K562 (cell line): ENCODE measurements around the gene HSP90AA1. TPM values are rescaled to one million over a fixed set of nuclear protein-coding genes. Genes with fewer than 3 reads are reported as not detected.
A peak's percentile ranks its signal among the peaks of the same experiment; 100 is the strongest.

Source experiments
- ATF3 ChIP-seq, 2 experiments: fragments of 450-650 bp in 1 of 2; sonication (generic) in 1 of 2; formaldehyde crosslinking in 1 of 2; IDR thresholded peaks in 1 of 2; conservative IDR thresholded peaks in 1 of 2; 2 replicates each; pipeline versions ENCODE4 v1.6.1 to v1.8.1; 2016 to 2023; ENCODE audit warnings: mild to moderate bottlenecking in 2 of 2, moderate library complexity in 2 of 2, inconsistent platforms in 1 of 2, missing genetic modification reagents in 1 of 2
- DACH1 ChIP-seq: fragments of 450-650 bp; IDR thresholded peaks from 2 replicates; pipeline ENCODE4 v1.6.1; 2018; ENCODE audit not compliant: partially characterized antibody
- MITF ChIP-seq: IDR thresholded peaks from 2 replicates; pipeline ENCODE4 v1.6.1; 2014; ENCODE audit warnings: antibody characterized with exemption
- MLLT1 ChIP-seq, 2 experiments: fragments of 450-650 bp; IDR thresholded peaks; 2 replicates each; pipeline ENCODE4 v1.6.1; 2016
- SMARCA4 ChIP-seq: fragments of 450-650 bp; IDR thresholded peaks from 2 replicates; pipeline ENCODE4 v1.6.1; 2016
- SRSF1 ChIP-seq: fragments of 200-400 bp; formaldehyde crosslinking; IDR thresholded peaks from 2 replicates; pipeline ENCODE4 v1.6.1; 2017; ENCODE audit warnings: mild to moderate bottlenecking, low read depth, low read length, moderate library complexity
- ZMIZ1 ChIP-seq, 2 experiments: fragments of 150-350 bp in 1 of 2; IDR thresholded peaks; 2 replicates each; pipeline ENCODE4 v1.6.1; 2012 to 2016; ENCODE audit warnings: low read depth in 2 of 2, low read length in 2 of 2, mild to moderate bottlenecking in 1 of 2, moderate library complexity in 1 of 2
- ZNF280B ChIP-seq: fragments of 250-450 bp; sonication (Bioruptor Pico); IDR thresholded peaks from 2 replicates; pipeline ENCODE4 v1.5.1; 2021; ENCODE audit warnings: mild to moderate bottlenecking
- ZNF395 ChIP-seq: fragments of 200-800 bp; sonication (Bioruptor generic); IDR thresholded peaks from 2 replicates; pipeline ENCODE4 v1.6.1; 2017; ENCODE audit warnings: missing genetic modification characterization, missing compliant biosample characterization
- ZNF699 ChIP-seq: fragments of 250-450 bp; sonication (Bioruptor Pico); IDR thresholded peaks from 2 replicates; pipeline ENCODE4 v1.8.0; 2021; ENCODE audit warnings: mild to moderate bottlenecking, moderate library complexity; ENCODE audit not compliant: insufficient replicate concordance
- ZNF764 ChIP-seq: fragments of 250-450 bp; sonication (Bioruptor Pico); IDR thresholded peaks from 2 replicates; pipeline ENCODE4 v1.4.0; 2020; ENCODE audit warnings: low read depth, mild to moderate bottlenecking, moderate library complexity
- ZNF785 ChIP-seq: fragments of 250-450 bp; sonication (Bioruptor Pico); IDR thresholded peaks from 2 replicates; pipeline ENCODE4 v1.4.0; 2020; ENCODE audit warnings: mild to moderate bottlenecking
- polyA plus RNA-seq, 8 experiments: library from polyadenylated mRNA; depleted of rRNA in 4 of 8; stranded (reverse) in 5 of 8; unstranded in 3 of 8; fragments of >200 nt; fragmentation: Nextera tagmentation in 2 of 8; fragmentation: Illumina TruSeq in 1 of 8; extraction: Ambion mirVana in 2 of 8; extraction: Trizol in 1 of 8; gene quantifications; 2 replicates each; pipeline versions ENCODE4 v1.2.1 to v1.2.3, GENCODE V29; 2011 to 2014; ENCODE audit warnings: inconsistent platforms in 1 of 8, missing spikeins in 1 of 8
- total RNA-seq, 7 experiments: library from RNA; depleted of rRNA in 6 of 7; stranded (reverse); fragments of >200 nt in 6 of 7; fragmentation: Illumina TruSeq in 2 of 7; extraction: Trizol in 2 of 7; gene quantifications; 2 replicates each; pipeline versions ENCODE4 v1.2.1 to v1.2.3, GENCODE V29; 2011 to 2021; ENCODE audit warnings: low replicate concordance in 1 of 7

HSP90AA1 gene
- total and polyA plus RNA-seq, 9 of the 15 experiments (the other 6 are each of a cell fraction or from before 2014, with no cell fraction given), result 377 to 1,731 (median 879) TPM

- no peak for TF ChIP-seq ZMIZ1 (IDR thresholded peaks at IDR 0.05; ENCODE audit: low read depth in 2 of 2, low read length in 2 of 2)
- no peak for TF ChIP-seq ZNF280B (CRISPR knock-in tag)
- peak; percentile 84 for TF ChIP-seq SMARCA4
- TF ChIP-seq ZNF699 (CRISPR knock-in tag), result no peak
- TF ChIP-seq ZNF785 (CRISPR knock-in tag), result no peak
- no peak for TF ChIP-seq MITF
- no peak for TF ChIP-seq ZNF395
- TF ChIP-seq MLLT1 (IDR thresholded peaks at IDR 0.05), result no peak
- TF ChIP-seq ATF3 (IDR thresholded peaks at IDR 0.05), result peak; percentile 92
- TF ChIP-seq ATF3 (CRISPR knock-in tag; conservative IDR thresholded peaks at IDR 0.05), result no peak
- no peak for TF ChIP-seq ZNF764 (CRISPR knock-in tag)
- TF ChIP-seq SRSF1, result no peak
- peak; percentile 40 for TF ChIP-seq DACH1
Measured at GRCh38 chr14:102095231-102095870, 8.5 kb upstream of the HSP90AA1 start (continued).
